C4-2B (cell line): Measurements from ENCODE around the gene TNFRSF19.

Experiments used
- H3K27ac ChIP-seq: fragments of 450-650 bp; 2 replicates; pipeline ENCODE4 v1.5.1; 2017
- CTCF ChIP-seq: fragments of 450-650 bp; conservative IDR thresholded peaks from 2 replicates; pipeline ENCODE4 v1.5.1; 2017; ENCODE audit warnings: mild to moderate bottlenecking
- ZFX ChIP-seq: fragments of 450-650 bp; IDR thresholded peaks from 2 replicates; pipeline ENCODE4 v1.6.1; 2017

TNFRSF19 gene

GRCh38 chr13:23608701-23609413 lies 38.6 kb downstream of the TNFRSF19 start:
- H3K27ac ChIP-seq: peak overlapping the region; percentile 84
- TF ChIP-seq ZFX (no peak), CTCF (no peak)

- H3K27ac ChIP-seq: peak overlapping the region; percentile 84
- TF ChIP-seq ZFX (no peak), CTCF (0 out of 2 replicates have a peak, but pooled peaks have one; percentile 17)
Observed at GRCh38 chr13:23609414-23609760, 39.2 kb downstream of the TNFRSF19 start.

- TF ChIP-seq CTCF (no peak; the same call in 1 of the 2 replicates), ZFX (no peak)
Observed at GRCh38 chr13:23609874-23610576, 39.8 kb downstream of the TNFRSF19 start.

GRCh38 chr13:23610966-23611491 lies 40.8 kb downstream of the TNFRSF19 start:
- TF ChIP-seq ZFX: no peak
- TF ChIP-seq CTCF: no peak
- peak overlapping the region; percentile 74 for H3K27ac ChIP-seq

More at GRCh38 chr13:23609874-23610576, 39.8 kb downstream of the TNFRSF19 start:
- peak overlapping the region; percentile 74 for H3K27ac ChIP-seq

GRCh38 chr13:23612182-23612581 lies 42.0 kb downstream of the TNFRSF19 start:
- no peak overlapping the region; the same call in 1 of the 2 replicates for H3K27ac ChIP-seq
- TF ChIP-seq ZFX (no peak), CTCF (no peak)

GRCh38 chr13:23612731-23613130 lies 42.5 kb downstream of the TNFRSF19 start:
- no peak for TF ChIP-seq CTCF
- TF ChIP-seq ZFX: no peak
- H3K27ac ChIP-seq: no peak overlapping the region

- TF ChIP-seq CTCF (no peak), ZFX (no peak)
Observed at GRCh38 chr13:23613596-23613995, 43.4 kb downstream of the TNFRSF19 start.

More at GRCh38 chr13:23613596-23613995, 43.4 kb downstream of the TNFRSF19 start:
- H3K27ac ChIP-seq: no peak overlapping the region
